ENCODE data around the gene ARL2. TPM values are rescaled to one million over a fixed set of nuclear protein-coding genes. Genes with fewer than 3 reads are reported as not detected.
"Not testable (repeated sequence)": the region's sequence is repeated elsewhere in the genome, so short reads cannot be mapped to it uniquely, and the experiment has no call there.

Gene ARL2
- total RNA-seq, 1 donor from 2014 or later: 47.6 TPM

DNA sequence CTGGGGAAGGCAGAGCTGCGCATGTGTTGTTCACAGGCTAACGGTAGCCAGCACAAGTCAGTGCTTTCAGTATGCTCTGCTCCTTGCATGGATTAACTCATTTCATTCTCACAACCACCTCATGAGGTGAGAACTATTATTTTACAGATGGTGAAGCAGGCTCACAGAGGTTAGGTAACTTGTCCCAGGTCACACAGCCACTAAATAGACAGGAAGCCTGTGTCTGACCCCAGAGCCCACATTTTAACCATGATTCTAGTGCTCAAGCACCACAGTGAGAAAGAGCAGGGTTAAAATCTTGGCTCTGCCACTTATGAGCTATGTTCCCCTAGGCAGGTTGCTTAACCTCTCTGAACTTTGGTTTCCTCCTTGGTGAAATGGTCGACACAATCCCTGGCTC, 7.0 kb downstream of the ARL2 start:
- Histone ChIP-seq H3K27ac (ENCODE audit: low read depth, low read length) (no peak overlapping the region), H3K4me2 (ENCODE audit: low read length) (no peak overlapping the region), H3K4me1 (ENCODE audit: insufficient read depth, low read length) (no peaks in the 10 kb centered on the region), H3K79me2 (ENCODE audit: insufficient read depth, low read length) (peaks cover 7% of the 10 kb centered on the region), H3K27me3 (ENCODE audit: insufficient read depth, low read length) (no peaks in the 10 kb centered on the region), H4K20me1 (ENCODE audit: insufficient read depth, low read length) (no peaks in the 10 kb centered on the region), H3K9ac (ENCODE audit: low read length) (no peak overlapping the region), H3K36me3 (ENCODE audit: insufficient read depth, low read length) (no peaks in the 10 kb centered on the region), H3K4me3 (ENCODE audit: insufficient read depth, low read depth, low read length) (no peak overlapping the region), H2AFZ (ENCODE audit: low read depth, low read length) (no peak overlapping the region), H3K9me3 (ENCODE audit: insufficient read depth, low read depth, low read length) (no peaks in the 10 kb centered on the region)
- peaks cover 18% of the 10 kb centered on the region for H3K36me3 Mint-ChIP-seq (ENCODE audit: low read depth, unreplicated experiment)
- FAIRE-seq: no peak
- H3K4me1 Mint-ChIP-seq (ENCODE audit: low read depth, unreplicated experiment): no peaks in the 10 kb centered on the region
- peaks cover 2% of the 10 kb centered on the region for H3K27me3 Mint-ChIP-seq (ENCODE audit: low read depth, unreplicated experiment)
- no peak overlapping the region for H3K27ac Mint-ChIP-seq (ENCODE audit: unreplicated experiment)
- no peak for TF ChIP-seq EZH2 (IDR thresholded peaks at IDR 0.05; ENCODE audit: insufficient read depth, low read length)
- TF ChIP-seq, protein P1, sequence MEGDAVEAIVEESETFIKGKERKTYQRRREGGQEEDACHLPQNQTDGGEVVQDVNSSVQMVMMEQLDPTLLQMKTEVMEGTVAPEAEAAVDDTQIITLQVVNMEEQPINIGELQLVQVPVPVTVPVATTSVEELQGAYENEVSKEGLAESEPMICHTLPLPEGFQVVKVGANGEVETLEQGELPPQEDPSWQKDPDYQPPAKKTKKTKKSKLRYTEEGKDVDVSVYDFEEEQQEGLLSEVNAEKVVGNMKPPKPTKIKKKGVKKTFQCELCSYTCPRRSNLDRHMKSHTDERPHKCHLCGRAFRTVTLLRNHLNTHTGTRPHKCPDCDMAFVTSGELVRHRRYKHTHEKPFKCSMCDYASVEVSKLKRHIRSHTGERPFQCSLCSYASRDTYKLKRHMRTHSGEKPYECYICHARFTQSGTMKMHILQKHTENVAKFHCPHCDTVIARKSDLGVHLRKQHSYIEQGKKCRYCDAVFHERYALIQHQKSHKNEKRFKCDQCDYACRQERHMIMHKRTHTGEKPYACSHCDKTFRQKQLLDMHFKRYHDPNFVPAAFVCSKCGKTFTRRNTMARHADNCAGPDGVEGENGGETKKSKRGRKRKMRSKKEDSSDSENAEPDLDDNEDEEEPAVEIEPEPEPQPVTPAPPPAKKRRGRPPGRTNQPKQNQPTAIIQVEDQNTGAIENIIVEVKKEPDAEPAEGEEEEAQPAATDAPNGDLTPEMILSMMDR (IDR thresholded peaks at IDR 0.05; ENCODE audit: insufficient read depth, low read depth, low read length): no peak
- no peaks in the 10 kb centered on the region for H3K9me3 Mint-ChIP-seq (ENCODE audit: unreplicated experiment)
- DNase-seq (ENCODE audit: low read depth): no peak
- H3K4me3 Mint-ChIP-seq (ENCODE audit: unreplicated experiment): no peak overlapping the region

DNA sequence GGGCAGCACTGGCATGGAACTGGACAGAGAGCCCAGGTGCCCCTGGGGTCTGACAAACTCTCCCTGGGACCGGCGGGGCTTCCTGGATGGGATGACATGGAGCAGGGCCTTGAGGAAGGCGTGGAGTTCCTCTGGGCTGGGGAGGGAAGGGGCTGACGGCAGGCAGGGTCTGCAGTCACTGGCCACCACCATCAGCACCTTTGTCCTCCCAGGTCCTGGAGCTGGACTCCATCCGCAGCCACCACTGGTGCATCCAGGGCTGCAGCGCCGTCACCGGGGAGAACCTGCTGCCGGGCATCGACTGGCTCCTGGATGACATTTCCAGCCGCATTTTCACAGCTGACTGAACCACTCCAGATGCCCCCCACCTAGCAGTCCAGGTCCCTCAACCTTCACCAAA, 7.5 kb downstream of the ARL2 start:
- H3K9ac ChIP-seq (ENCODE audit: low read length): no peak overlapping the region
- FAIRE-seq (no peak), DNase-seq (ENCODE audit: low read depth) (no peak)
- H3K27me3 Mint-ChIP-seq (ENCODE audit: low read depth, unreplicated experiment): peaks cover 2% of the 10 kb centered on the region
- no peaks in the 10 kb centered on the region for H3K9me3 ChIP-seq (ENCODE audit: insufficient read depth, low read depth, low read length)
- H3K36me3 ChIP-seq (ENCODE audit: insufficient read depth, low read length): no peaks in the 10 kb centered on the region
- no peaks in the 10 kb centered on the region for H3K4me1 Mint-ChIP-seq (ENCODE audit: low read depth, unreplicated experiment)
- no peaks in the 10 kb centered on the region for H4K20me1 ChIP-seq (ENCODE audit: insufficient read depth, low read length)
- H3K4me3 Mint-ChIP-seq (ENCODE audit: unreplicated experiment): no peak overlapping the region
- no peaks in the 10 kb centered on the region for H3K27me3 ChIP-seq (ENCODE audit: insufficient read depth, low read length)
- H3K79me2 ChIP-seq (ENCODE audit: insufficient read depth, low read length): peaks cover 5% of the 10 kb centered on the region
- no peak overlapping the region for H3K4me3 ChIP-seq (ENCODE audit: insufficient read depth, low read depth, low read length)
- no peak for TF ChIP-seq EZH2 (IDR thresholded peaks at IDR 0.05; ENCODE audit: insufficient read depth, low read length)
- TF ChIP-seq, protein P1 (IDR thresholded peaks at IDR 0.05; ENCODE audit: insufficient read depth, low read depth, low read length): no peak
- no peak overlapping the region for H3K4me2 ChIP-seq (ENCODE audit: low read length)
- H3K9me3 Mint-ChIP-seq (ENCODE audit: unreplicated experiment): no peaks in the 10 kb centered on the region
- H3K4me1 ChIP-seq (ENCODE audit: insufficient read depth, low read length): no peaks in the 10 kb centered on the region
- peaks cover 18% of the 10 kb centered on the region for H3K36me3 Mint-ChIP-seq (ENCODE audit: low read depth, unreplicated experiment)
- H3K27ac Mint-ChIP-seq (ENCODE audit: unreplicated experiment): no peak overlapping the region
- H3K27ac ChIP-seq (ENCODE audit: low read depth, low read length): no peak overlapping the region
- no peak overlapping the region for H2AFZ ChIP-seq (ENCODE audit: low read depth, low read length)

DNA sequence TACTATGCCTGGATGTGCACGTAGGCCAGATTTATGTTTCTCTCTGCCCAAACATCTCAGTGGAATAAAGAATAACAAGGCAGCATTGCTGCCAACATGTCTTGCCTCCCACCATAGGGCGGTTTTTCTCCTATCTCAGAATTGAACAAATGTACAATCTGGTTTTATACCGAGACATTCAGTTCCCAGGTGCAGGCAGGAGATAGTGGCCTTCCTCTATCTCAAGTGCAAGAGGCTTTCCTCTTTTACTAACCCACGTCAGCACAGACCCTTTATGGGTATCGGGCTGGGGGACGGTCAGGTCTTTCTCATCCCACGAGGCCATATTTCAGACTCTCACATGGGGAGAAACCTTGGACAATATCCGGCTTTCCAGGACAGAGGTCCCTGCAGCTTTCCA, 9.5 kb downstream of the ARL2 start:
- DNase-seq (ENCODE audit: low read depth); FAIRE-seq; H3K27me3 Mint-ChIP-seq (ENCODE audit: low read depth, unreplicated experiment); H3K9me3 ChIP-seq (ENCODE audit: insufficient read depth, low read depth, low read length); H3K4me3 Mint-ChIP-seq (ENCODE audit: unreplicated experiment); H3K27me3 ChIP-seq (ENCODE audit: insufficient read depth, low read length); H4K20me1 ChIP-seq (ENCODE audit: insufficient read depth, low read length); H3K27ac ChIP-seq (ENCODE audit: low read depth, low read length); H3K9me3 Mint-ChIP-seq (ENCODE audit: unreplicated experiment); H3K4me3 ChIP-seq (ENCODE audit: insufficient read depth, low read depth, low read length); H3K9ac ChIP-seq (ENCODE audit: low read length); H3K4me1 ChIP-seq (ENCODE audit: insufficient read depth, low read length); H2AFZ ChIP-seq (ENCODE audit: low read depth, low read length); H3K4me1 Mint-ChIP-seq (ENCODE audit: low read depth, unreplicated experiment); H3K4me2 ChIP-seq (ENCODE audit: low read length); H3K27ac Mint-ChIP-seq (ENCODE audit: unreplicated experiment); H3K79me2 ChIP-seq (ENCODE audit: insufficient read depth, low read length); H3K36me3 ChIP-seq (ENCODE audit: insufficient read depth, low read length): not testable (repeated sequence)
- H3K36me3 Mint-ChIP-seq (ENCODE audit: low read depth, unreplicated experiment): peaks cover 15% of the 10 kb centered on the region

Measured in astrocyte (in vitro differentiated cells and primary cell).